NCI-H526 (cell line): ENCODE measurements around the gene CDK16.
A peak's percentile ranks its signal among the peaks of the same experiment; 100 is the strongest.

Experiments
- DNase-seq, 2 experiments: peaks; one replicate each; lab custom pipeline; 2025; lab: John Stamatoyannopoulos, UW

The CDK16 gene

GRCh38 chrX:47228550-47229270, 10.2 kb downstream of the CDK16 start:
- no peak for DNase-seq

GRCh38 chrX:47229427-47229826, 10.9 kb downstream of the CDK16 start:
- DNase-seq, result no peak

- DNase-seq, result no peak
Measured at GRCh38 chrX:47230136-47230868, 11.8 kb downstream of the CDK16 start.

GRCh38 chrX:47231167-47231566, 12.7 kb downstream of the CDK16 start:
- DNase-seq, result no peak

- DNase-seq, result no peak
Measured at GRCh38 chrX:47232197-47232802, 13.8 kb downstream of the CDK16 start.

- peak; percentile 30 to 76 for DNase-seq
Measured at GRCh38 chrX:47232803-47233332, 14.4 kb downstream of the CDK16 start, which contains the start of gene USP11. USP11 (plus strand) TSS chrX:47233009; CDS start chrX:47233044, 35 bp downstream.

- DNase-seq, result peak; percentile 91 to 98
Measured at GRCh38 chrX:47233333-47234113, 15.0 kb downstream of the CDK16 start.

- DNase-seq, result no peak
Measured at GRCh38 chrX:47234583-47234982, 16.1 kb downstream of the CDK16 start.

- DNase-seq, result no peak
Measured at GRCh38 chrX:47235691-47236103, 17.2 kb downstream of the CDK16 start.

GRCh38 chrX:47239199-47239598, 20.7 kb downstream of the CDK16 start:
- DNase-seq, result no peak

GRCh38 chrX:47239898-47240545, 21.5 kb downstream of the CDK16 start:
- no peak for DNase-seq

GRCh38 chrX:47240619-47241018, 22.1 kb downstream of the CDK16 start:
- DNase-seq, result no peak

- DNase-seq, result no peak
Measured at GRCh38 chrX:47241201-47242011, 22.9 kb downstream of the CDK16 start.

- no peak for DNase-seq
Measured at GRCh38 chrX:47242321-47242720, 23.8 kb downstream of the CDK16 start.

- no peak for DNase-seq
Measured at GRCh38 chrX:47243351-47243750, 24.9 kb downstream of the CDK16 start.

GRCh38 chrX:47244676-47245075, 26.2 kb downstream of the CDK16 start:
- no peak for DNase-seq

- no peak for DNase-seq
Measured at GRCh38 chrX:47245156-47245555, 26.7 kb downstream of the CDK16 start.

- DNase-seq, result no peak
Measured at GRCh38 chrX:47247206-47247998, 28.9 kb downstream of the CDK16 start.

- DNase-seq, result no peak
Measured at GRCh38 chrX:47247999-47248320, 29.5 kb downstream of the CDK16 start.

GRCh38 chrX:47248576-47248975, 30.1 kb downstream of the CDK16 start:
- no peak for DNase-seq
